ENCODE data around the gene CHKA. TPM values are rescaled to one million over a fixed set of nuclear protein-coding genes. Genes with fewer than 3 reads are reported as not detected.

Gene CHKA
- total and polyA plus RNA-seq, 9 of the 15 experiments (the other 6 are each of a cell fraction or from before 2014, with no cell fraction given) = 3.6 to 37.0 (median 30.2) TPM

GRCh38 chr11:68004551-68005335 is 116.4 kb downstream of the CHKA start (continued):
- TF ChIP-seq POLR2B (IDR thresholded peaks at IDR 0.05; ENCODE audit: low read depth, partially characterized antibody) = no peak
- no peak for TF ChIP-seq OTX1 (CRISPR knock-in tag; IDR thresholded peaks at IDR 0.05)
- TF ChIP-seq NR4A1 (CRISPR knock-in tag; IDR thresholded peaks at IDR 0.05) = no peak
- TF ChIP-seq NR4A1 (tag; IDR thresholded peaks at IDR 0.05) = no peak
- no peak for TF ChIP-seq WHSC1 (IDR thresholded peaks at IDR 0.05; ENCODE audit: low read length)
- TF ChIP-seq CHD1 (IDR thresholded peaks at IDR 0.05; ENCODE audit: low read length) = no peak
- no peak for TF ChIP-seq SMC3 (conservative IDR thresholded peaks at IDR 0.05; ENCODE audit: insufficient read depth, low read depth, low read length)
- no peak for TF ChIP-seq CHD2 (IDR thresholded peaks at IDR 0.05; ENCODE audit: low read depth, low read length)
- TF ChIP-seq TOE1 (IDR thresholded peaks at IDR 0.05; ENCODE audit: borderline replicate concordance) = no peak
- TF ChIP-seq TOE1 (CRISPR knock-in tag; IDR thresholded peaks at IDR 0.05; ENCODE audit: borderline replicate concordance, low read depth) = no peak
- TF ChIP-seq ZNF512 (tag; IDR thresholded peaks at IDR 0.05) = no peak
- 0 out of 2 replicates have a peak, but pooled peaks have one; percentile 14 for TF ChIP-seq ZNF644 (tag; IDR thresholded peaks at IDR 0.05; ENCODE audit: low read depth)
- TF ChIP-seq RBM22 (IDR thresholded peaks at IDR 0.05; ENCODE audit: low read depth, low read length, poor library complexity, severe bottlenecking) = no peak
- TF ChIP-seq PML (IDR thresholded peaks at IDR 0.05; ENCODE audit: low read length) = no peak
- TF ChIP-seq EZH2 (IDR thresholded peaks at IDR 0.05; ENCODE audit: borderline replicate concordance, low read depth, low read length) = no peak
- TF ChIP-seq IFI16 (CRISPR knock-in tag; IDR thresholded peaks at IDR 0.05) = no peak
- TF ChIP-seq KDM2B (CRISPR knock-in tag; IDR thresholded peaks at IDR 0.05) = no peak
